ENCODE results near the gene ARMH2. TPM values are rescaled to one million over a fixed set of nuclear protein-coding genes. Genes with fewer than 3 reads are reported as not detected.
"Not testable (repeated sequence)": the region's sequence is repeated elsewhere in the genome, so short reads cannot be mapped to it uniquely, and the experiment has no call there.

ARMH2 gene
- total and polyA plus RNA-seq, 4 donors = not detected

GRCh38 chr6:24752917-24753492, 45.7 kb downstream of the ARMH2 start (continued):
- TF ChIP-seq, protein P1, sequence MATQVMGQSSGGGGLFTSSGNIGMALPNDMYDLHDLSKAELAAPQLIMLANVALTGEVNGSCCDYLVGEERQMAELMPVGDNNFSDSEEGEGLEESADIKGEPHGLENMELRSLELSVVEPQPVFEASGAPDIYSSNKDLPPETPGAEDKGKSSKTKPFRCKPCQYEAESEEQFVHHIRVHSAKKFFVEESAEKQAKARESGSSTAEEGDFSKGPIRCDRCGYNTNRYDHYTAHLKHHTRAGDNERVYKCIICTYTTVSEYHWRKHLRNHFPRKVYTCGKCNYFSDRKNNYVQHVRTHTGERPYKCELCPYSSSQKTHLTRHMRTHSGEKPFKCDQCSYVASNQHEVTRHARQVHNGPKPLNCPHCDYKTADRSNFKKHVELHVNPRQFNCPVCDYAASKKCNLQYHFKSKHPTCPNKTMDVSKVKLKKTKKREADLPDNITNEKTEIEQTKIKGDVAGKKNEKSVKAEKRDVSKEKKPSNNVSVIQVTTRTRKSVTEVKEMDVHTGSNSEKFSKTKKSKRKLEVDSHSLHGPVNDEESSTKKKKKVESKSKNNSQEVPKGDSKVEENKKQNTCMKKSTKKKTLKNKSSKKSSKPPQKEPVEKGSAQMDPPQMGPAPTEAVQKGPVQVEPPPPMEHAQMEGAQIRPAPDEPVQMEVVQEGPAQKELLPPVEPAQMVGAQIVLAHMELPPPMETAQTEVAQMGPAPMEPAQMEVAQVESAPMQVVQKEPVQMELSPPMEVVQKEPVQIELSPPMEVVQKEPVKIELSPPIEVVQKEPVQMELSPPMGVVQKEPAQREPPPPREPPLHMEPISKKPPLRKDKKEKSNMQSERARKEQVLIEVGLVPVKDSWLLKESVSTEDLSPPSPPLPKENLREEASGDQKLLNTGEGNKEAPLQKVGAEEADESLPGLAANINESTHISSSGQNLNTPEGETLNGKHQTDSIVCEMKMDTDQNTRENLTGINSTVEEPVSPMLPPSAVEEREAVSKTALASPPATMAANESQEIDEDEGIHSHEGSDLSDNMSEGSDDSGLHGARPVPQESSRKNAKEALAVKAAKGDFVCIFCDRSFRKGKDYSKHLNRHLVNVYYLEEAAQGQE (IDR thresholded peaks at IDR 0.05) = no peak

GRCh38 chr6:24752503-24752902, 46.2 kb downstream of the ARMH2 start:
- Histone ChIP-seq H3K4me1 (ENCODE audit: control insufficient read depth in 4 of 4, insufficient read depth in 4 of 4, low read length in 3 of 4) (no peaks in the 10 kb centered on the region), H3K27me3 (ENCODE audit: control insufficient read depth in 4 of 4, insufficient read depth in 4 of 4, low read length in 3 of 4) (no peaks in the 10 kb centered on the region), H3K9ac (ENCODE audit: low read depth in 1 of 2, low read length in 2 of 2) (no peak overlapping the region), H3K27ac (ENCODE audit: low read depth in 1 of 2, low read length in 2 of 2) (no peak overlapping the region), H3K36me3 (ENCODE audit: control insufficient read depth in 4 of 4, insufficient read depth in 3 of 4, low read depth in 1 of 4, low read length in 3 of 4) (no peaks in the 10 kb centered on the region), H3K4me3 (ENCODE audit: low read depth in 1 of 3, low read length in 3 of 3) (no peak overlapping the region), H3K9me3 (ENCODE audit: control insufficient read depth in 4 of 4, low read length in 3 of 4) (no peaks in the 10 kb centered on the region)
- DNase-seq (ENCODE audit: low spot score) = no peak
- TF ChIP-seq, protein P1 (IDR thresholded peaks at IDR 0.05) = no peak
- TF ChIP-seq HNF4A (conservative IDR thresholded peaks at IDR 0.05) = no peak
- TF ChIP-seq, protein P2, sequence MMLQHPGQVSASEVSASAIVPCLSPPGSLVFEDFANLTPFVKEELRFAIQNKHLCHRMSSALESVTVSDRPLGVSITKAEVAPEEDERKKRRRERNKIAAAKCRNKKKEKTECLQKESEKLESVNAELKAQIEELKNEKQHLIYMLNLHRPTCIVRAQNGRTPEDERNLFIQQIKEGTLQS (IDR thresholded peaks at IDR 0.05) = no peak
- no peak for TF ChIP-seq SP1 (IDR thresholded peaks at IDR 0.05)
- no peak for TF ChIP-seq GABPA (IDR thresholded peaks at IDR 0.05 in 1 of 2, conservative IDR thresholded peaks at IDR 0.05 in 1 of 2)
- TF ChIP-seq TAF1 (conservative IDR thresholded peaks at IDR 0.05) = no peak
- TF ChIP-seq NR2F2 (IDR thresholded peaks at IDR 0.05) = no peak
- TF ChIP-seq EGR1 (IDR thresholded peaks at IDR 0.05; ENCODE audit: low read depth in 2 of 2) = no peak
- TF ChIP-seq YY1 (IDR thresholded peaks at IDR 0.05) = no peak
- no peak for TF ChIP-seq RAD21 (IDR thresholded peaks at IDR 0.05)
- TF ChIP-seq FOXA1 (IDR thresholded peaks at IDR 0.05) = no peak
- 79% methylated on average over 2 of the region's 2 CpGs for WGBS

- not testable (repeated sequence) for H3K4me3 ChIP-seq (ENCODE audit: low read depth in 1 of 3, low read length in 3 of 3); H3K9ac ChIP-seq (ENCODE audit: low read depth in 1 of 2, low read length in 2 of 2); DNase-seq (ENCODE audit: low spot score); H3K36me3 ChIP-seq (ENCODE audit: control insufficient read depth in 4 of 4, insufficient read depth in 3 of 4, low read depth in 1 of 4, low read length in 3 of 4); H3K4me1 ChIP-seq (ENCODE audit: control insufficient read depth in 4 of 4, insufficient read depth in 4 of 4, low read length in 3 of 4); H3K9me3 ChIP-seq (ENCODE audit: control insufficient read depth in 4 of 4, low read length in 3 of 4); H3K27me3 ChIP-seq (ENCODE audit: control insufficient read depth in 4 of 4, insufficient read depth in 4 of 4, low read length in 3 of 4); H3K27ac ChIP-seq (ENCODE audit: low read depth in 1 of 2, low read length in 2 of 2)
- WGBS = 90% methylated on average over 3 of the region's 3 CpGs
Measured at GRCh38 chr6:24750878-24751277, 47.8 kb downstream of the ARMH2 start.
